Mucosa of stomach (tissue), 1 donor: ENCODE results near the gene ZBTB16.

Source experiments
- H3K27me3 ChIP-seq: one replicate; pipeline ENCODE4 v1.7.0; 2013; ENCODE audit warnings: mild to moderate bottlenecking, low read length; ENCODE audit not compliant: control insufficient read depth, insufficient read depth
- H3K36me3 ChIP-seq: one replicate; pipeline ENCODE4 v1.7.0; 2013; ENCODE audit warnings: low read length; ENCODE audit not compliant: control insufficient read depth, insufficient read depth
- H3K4me1 ChIP-seq: one replicate; pipeline ENCODE4 v1.7.0; 2013; ENCODE audit warnings: mild to moderate bottlenecking, low read length; ENCODE audit not compliant: control insufficient read depth, insufficient read depth
- H3K4me3 ChIP-seq: one replicate; pipeline ENCODE4 v1.7.0; 2013; ENCODE audit warnings: low read length
- H3K9ac ChIP-seq: one replicate; pipeline ENCODE4 v1.7.0; 2013; ENCODE audit warnings: mild to moderate bottlenecking, low read length, moderate library complexity
- H3K9me3 ChIP-seq: one replicate; pipeline ENCODE4 v1.7.0; 2013; ENCODE audit warnings: mild to moderate bottlenecking, low read length, moderate library complexity; ENCODE audit not compliant: control insufficient read depth
- donor health status: Pancreatic carcinoma.

ZBTB16 gene

DNA sequence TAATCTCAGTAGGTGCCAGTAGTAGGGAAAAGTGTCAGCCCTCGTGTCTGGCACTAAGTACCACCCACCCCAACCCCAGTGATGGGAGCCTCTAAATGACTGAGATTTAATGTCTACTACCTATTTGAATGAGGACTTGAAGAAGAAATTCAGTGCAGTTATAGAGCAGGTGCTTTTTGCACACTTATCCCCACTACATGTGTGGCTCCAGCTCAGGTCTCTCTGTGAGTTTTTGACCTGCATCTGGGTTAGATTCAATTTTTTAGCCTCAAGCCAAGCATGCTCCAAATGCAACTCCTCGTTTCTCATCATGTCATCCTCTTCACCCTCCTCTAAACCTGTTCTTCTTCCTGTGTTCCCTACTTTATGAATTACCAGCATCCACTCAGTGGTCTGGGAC, 211.8 kb downstream of the ZBTB16 start:
- no peak overlapping the region for H3K4me3 ChIP-seq

DNA sequence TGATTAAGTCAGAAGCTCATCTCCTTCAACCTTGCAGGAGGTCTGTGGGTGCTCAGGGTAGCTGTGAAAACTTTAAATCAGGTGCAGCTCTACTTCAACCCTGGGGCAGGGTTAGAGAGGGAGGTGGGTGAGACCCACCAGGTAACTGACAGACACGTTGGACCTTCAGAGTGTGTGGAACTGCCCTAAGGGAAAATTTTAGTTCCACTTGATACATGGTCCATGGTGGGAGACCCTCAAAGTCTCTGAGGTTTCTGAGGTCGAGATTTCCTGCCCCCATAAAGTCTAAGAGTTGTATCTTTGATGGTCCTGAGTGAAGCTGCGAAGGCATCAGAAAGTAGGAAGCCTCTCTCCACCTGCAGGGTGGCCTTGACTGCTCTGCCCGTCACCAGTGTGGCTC, 212.8 kb downstream of the ZBTB16 start:
- H3K4me1 ChIP-seq: no peaks in the 10 kb centered on the region
- no peak overlapping the region for H3K9ac ChIP-seq
- no peaks in the 10 kb centered on the region for H3K27me3 ChIP-seq
- H3K36me3 ChIP-seq: no peaks in the 10 kb centered on the region
- no peak overlapping the region for H3K4me3 ChIP-seq
- H3K9me3 ChIP-seq: no peaks in the 10 kb centered on the region

More for the DNA sequence above, 211.8 kb downstream of the ZBTB16 start:
- H3K9ac ChIP-seq: no peak overlapping the region
- H3K36me3 ChIP-seq: no peaks in the 10 kb centered on the region
- no peaks in the 10 kb centered on the region for H3K9me3 ChIP-seq
- no peaks in the 10 kb centered on the region for H3K27me3 ChIP-seq
- no peaks in the 10 kb centered on the region for H3K4me1 ChIP-seq

DNA sequence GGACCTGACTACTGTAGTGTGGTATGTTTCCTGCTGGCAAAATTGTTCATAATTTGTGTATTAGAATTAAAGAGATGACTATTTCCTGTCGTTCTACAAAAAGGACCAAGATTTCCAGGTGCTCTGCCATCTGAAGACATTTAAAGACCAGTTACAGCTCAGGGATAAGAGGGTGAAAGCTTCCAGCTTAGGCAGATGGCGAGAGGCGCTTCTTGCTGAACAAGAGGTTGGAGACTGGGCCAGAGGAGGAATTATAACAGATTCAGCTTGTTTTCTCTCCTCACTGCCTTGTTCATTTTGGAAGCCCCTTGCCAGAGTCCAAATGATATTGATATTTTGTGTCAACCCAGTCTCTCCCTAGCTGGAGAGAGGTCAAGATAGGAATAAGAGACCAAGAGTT, 213.6 kb downstream of the ZBTB16 start:
- Histone ChIP-seq H3K36me3 (no peaks in the 10 kb centered on the region), H3K4me3 (no peak overlapping the region), H3K9ac (no peak overlapping the region), H3K27me3 (no peaks in the 10 kb centered on the region), H3K4me1 (no peaks in the 10 kb centered on the region), H3K9me3 (no peaks in the 10 kb centered on the region)

DNA sequence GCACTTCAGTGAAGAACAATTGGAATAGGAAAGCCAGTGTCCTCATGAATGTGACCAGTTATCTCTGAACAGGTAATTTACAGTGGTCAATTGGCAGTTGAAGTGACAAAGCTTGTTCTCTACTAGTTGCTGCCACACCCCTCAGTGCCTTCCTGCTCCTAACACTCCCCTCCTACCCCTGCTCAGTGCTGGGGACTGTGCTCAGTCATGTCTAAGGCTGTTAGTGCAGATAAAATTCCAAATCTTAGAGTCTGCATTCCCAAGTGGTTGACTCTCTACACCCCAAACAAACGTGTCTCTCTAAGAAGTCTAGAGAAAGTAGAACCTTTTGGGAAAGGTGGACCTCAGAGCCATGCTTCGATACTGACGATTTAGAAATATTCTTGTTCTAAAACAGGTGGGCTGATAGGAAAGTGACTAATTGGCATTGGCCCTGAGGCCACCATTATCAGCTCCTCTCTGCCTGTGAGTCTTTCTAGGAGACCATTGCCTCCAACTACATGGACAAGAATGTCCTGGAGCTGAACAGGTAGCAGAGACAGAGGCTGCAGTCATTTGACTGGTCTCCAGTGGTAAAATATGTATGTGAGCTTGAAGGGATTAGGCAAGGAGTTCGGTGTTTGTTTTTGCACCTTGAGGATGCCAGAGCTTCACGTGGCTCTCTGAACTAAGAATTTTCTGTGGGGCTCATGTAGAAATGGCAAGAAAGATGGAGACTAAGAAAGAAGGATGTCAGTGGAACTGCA, 214.6 kb downstream of the ZBTB16 start:
- Histone ChIP-seq H3K36me3 (no peaks in the 10 kb centered on the region), H3K9ac (no peak overlapping the region), H3K9me3 (no peaks in the 10 kb centered on the region), H3K27me3 (no peaks in the 10 kb centered on the region), H3K4me1 (no peaks in the 10 kb centered on the region), H3K4me3 (no peak overlapping the region)

DNA sequence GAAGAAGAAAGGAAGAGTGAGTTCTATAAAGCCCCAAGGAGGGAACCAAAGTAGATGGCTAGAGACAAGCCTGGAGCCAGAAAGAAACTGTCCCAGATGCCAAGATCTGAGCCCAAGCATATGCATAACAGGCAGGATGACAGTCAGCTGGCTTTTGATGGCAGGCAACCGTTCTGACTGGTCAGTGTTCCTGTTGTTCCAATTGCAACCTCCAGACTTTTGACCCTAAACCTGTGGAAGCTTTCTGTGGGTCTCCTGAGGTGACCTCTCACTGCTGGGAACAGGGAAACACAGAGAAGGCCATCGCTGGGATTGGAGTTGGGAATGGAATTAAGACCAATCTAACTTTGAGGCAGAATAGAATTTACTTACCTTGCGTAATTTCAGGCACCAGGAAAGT, 215.1 kb downstream of the ZBTB16 start:
- H3K27me3 ChIP-seq: no peaks in the 10 kb centered on the region
- H3K4me1 ChIP-seq: no peaks in the 10 kb centered on the region
- no peak overlapping the region for H3K9ac ChIP-seq

DNA sequence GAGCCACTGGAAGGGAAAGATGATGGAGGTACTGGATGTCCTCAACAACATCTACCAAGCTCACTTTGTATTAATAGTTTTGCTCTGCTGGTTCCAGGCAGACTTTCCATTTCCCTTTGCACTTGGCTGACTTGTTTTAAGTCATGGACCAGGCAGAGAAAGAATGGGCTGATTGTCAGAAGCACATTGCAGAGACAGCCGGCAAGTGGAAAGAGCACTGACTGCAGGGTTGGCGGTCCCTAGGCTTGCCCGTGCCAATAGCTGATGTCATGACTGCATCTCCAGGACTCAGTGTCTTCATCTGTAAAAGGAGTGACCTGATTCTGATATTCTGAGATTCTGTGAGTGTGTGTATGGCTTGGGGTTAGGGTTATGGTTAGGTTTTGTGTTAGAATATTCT, 215.8 kb downstream of the ZBTB16 start:
- no peaks in the 10 kb centered on the region for H3K27me3 ChIP-seq
- no peaks in the 10 kb centered on the region for H3K9me3 ChIP-seq
- H3K4me1 ChIP-seq: peaks cover 1% of the 10 kb centered on the region
- no peak overlapping the region for H3K9ac ChIP-seq
- no peak overlapping the region for H3K4me3 ChIP-seq
- H3K36me3 ChIP-seq: no peaks in the 10 kb centered on the region

More for the DNA sequence above, 215.1 kb downstream of the ZBTB16 start:
- no peaks in the 10 kb centered on the region for H3K9me3 ChIP-seq
- no peaks in the 10 kb centered on the region for H3K36me3 ChIP-seq
- no peak overlapping the region for H3K4me3 ChIP-seq

DNA sequence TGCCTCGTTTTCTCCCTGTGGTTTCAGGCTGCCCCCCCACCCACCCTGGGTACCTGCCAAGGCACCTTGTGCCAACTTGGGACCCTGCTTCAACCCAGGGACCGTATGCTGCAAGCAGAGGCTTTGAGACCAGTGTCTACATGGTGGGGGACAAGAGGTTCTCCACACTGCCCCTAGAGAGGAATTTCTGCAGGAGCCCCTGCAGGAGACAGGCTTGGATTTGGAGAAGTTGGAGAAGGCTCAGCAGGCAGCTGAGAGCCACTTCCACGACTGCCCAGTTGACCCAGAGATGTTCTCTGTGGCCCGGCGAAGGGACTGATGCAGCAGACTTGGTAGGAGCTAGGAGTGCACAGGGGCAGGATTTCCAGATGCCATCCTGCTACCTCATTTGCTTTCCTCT, 216.6 kb downstream of the ZBTB16 start:
- no peaks in the 10 kb centered on the region for H3K9me3 ChIP-seq
- no peak overlapping the region for H3K9ac ChIP-seq
- H3K4me3 ChIP-seq: no peak overlapping the region
- no peaks in the 10 kb centered on the region for H3K36me3 ChIP-seq
- H3K27me3 ChIP-seq: no peaks in the 10 kb centered on the region
- peaks cover 9% of the 10 kb centered on the region for H3K4me1 ChIP-seq

DNA sequence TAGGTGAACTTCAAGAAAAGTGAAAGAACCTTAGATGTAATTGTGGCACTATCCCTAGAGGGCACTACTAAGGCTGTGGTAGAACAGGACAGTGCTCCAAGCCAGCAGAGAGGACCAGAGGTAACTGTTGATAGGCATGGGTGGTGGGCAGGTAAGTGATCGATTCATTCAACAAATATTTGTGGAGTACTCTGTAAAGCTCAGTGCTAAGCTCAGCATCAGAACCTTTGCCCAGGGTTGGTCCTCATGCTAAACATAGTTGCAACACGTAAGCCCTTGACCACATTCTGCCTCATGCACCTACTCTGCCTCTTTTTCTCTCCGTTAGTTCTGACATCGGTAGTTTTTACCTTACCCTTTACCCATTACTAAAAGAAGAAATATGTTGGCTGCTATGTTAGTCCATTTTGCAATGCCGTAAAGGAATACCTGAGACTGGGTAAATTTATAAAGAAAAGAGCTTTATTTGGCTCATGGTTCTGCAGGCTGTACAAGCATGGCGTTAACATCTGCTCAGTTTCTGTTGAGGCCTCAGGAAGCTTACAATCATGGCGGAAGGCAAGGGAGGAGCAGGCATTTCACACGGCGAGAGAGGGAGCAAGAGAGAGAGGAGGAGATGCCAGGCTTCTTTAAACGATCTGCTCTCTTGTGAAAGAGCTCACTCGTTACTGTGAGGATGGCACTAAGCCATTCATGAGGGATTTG, 218.3 kb downstream of the ZBTB16 start:
- H3K9me3 ChIP-seq: no peaks in the 10 kb centered on the region
- no peak overlapping the region for H3K4me3 ChIP-seq
- no peaks in the 10 kb centered on the region for H3K27me3 ChIP-seq
- H3K36me3 ChIP-seq: no peaks in the 10 kb centered on the region
- peaks cover 15% of the 10 kb centered on the region for H3K4me1 ChIP-seq
- no peak overlapping the region for H3K9ac ChIP-seq

DNA sequence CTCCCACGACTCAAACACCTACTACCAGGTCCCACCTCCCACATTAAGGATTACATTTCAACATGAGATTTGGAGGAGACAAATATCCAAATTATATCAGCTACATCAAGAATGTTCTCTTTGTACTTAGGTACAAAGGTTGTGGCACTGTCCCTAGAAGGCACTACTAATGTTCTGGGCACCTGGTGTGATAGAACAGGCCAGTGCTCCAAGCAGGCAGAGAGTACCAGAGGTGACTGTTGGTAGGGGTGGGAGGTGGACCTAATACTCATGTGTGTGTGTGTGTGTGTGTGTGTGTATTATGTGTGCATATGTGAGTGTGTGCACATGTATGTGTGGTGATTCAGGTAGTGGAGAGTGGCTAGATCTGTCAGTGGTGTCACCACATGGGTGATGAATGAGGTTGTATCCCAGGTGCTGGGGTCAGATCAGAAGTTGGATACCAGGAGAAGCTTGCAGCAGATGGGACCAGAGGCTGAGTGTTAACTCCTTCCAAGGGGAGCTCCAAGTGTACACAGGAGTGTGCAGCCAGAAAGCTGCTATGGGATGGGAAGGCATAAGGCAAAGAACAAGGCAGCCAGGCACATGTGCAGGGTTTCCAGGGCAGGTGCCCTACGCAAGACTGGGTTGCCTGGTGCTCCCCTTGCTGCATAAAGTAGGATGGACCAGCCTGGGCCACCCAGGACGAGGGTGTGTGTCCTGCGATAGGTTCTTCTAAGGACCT, 219.0 kb downstream of the ZBTB16 start:
- Histone ChIP-seq H3K4me1 (peaks cover 15% of the 10 kb centered on the region), H3K9me3 (no peaks in the 10 kb centered on the region), H3K4me3 (no peak overlapping the region), H3K36me3 (no peaks in the 10 kb centered on the region), H3K27me3 (no peaks in the 10 kb centered on the region), H3K9ac (no peak overlapping the region)

DNA sequence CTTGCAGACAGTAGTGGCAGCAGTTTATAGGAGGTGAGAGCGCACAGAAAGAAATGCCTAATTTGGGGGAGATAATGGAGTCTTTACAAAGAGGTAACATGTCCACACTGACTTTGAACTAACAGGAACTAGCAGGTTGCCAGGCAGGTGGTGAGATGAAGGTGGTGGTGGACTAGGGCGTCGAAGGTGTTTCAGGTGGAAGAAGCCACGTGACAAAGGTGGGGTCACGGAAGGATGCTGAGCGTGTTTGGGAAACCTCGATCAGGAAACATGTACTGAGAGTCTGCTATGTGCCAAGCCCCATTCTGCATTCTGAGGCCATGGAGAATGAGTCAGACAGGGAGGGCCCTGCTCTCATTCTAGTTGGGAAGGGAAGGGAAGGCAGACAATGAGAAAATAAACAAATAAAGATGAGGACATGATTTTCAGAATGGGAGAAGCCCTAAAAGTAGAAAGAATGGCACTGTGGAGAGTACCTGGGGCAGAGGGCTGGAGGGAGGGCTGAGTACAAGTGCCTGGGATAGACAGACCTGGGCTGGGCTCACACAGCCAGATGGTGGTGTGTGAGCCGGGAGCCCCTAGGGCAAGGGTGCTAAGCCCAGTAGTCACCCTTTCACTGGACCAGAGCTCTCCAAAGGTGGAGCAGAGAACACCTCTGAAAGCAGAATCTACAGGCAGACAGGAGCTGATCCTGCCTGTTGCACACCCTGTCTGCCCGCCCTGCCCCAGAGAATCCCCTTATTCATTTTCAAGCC, 220.5 kb downstream of the ZBTB16 start:
- Histone ChIP-seq H3K9me3 (no peaks in the 10 kb centered on the region), H3K27me3 (no peaks in the 10 kb centered on the region), H3K36me3 (no peaks in the 10 kb centered on the region), H3K9ac (no peak overlapping the region), H3K4me1 (peaks cover 15% of the 10 kb centered on the region), H3K4me3 (no peak overlapping the region)

DNA sequence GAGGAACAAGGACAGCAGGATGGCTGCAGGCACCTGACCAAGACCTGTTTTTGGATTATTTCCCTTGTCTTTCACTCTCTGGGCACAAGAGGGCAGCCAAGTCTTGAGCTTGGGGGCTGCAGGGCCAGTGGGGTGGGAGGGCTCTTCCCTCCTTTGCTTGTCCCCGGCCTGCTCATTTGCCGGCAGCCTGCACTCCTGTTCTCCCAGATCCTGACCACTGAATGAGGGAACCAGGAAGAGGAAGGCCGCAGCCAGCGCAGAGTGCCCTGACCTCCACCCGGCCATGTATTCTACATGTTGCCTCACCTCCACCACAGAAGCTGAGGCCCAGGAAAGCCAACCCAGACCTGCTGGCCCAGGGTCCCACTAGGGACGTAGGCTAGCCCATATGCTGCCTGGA, 221.2 kb downstream of the ZBTB16 start:
- H3K4me1 ChIP-seq: peaks cover 15% of the 10 kb centered on the region
- no peak overlapping the region for H3K4me3 ChIP-seq
- H3K9ac ChIP-seq: no peak overlapping the region
- no peaks in the 10 kb centered on the region for H3K9me3 ChIP-seq
- H3K36me3 ChIP-seq: no peaks in the 10 kb centered on the region
- H3K27me3 ChIP-seq: no peaks in the 10 kb centered on the region
